Measurements from ENCODE around the gene CASS4. TPM values are rescaled to one million over a fixed set of nuclear protein-coding genes. Genes with fewer than 3 reads are reported as not detected.

The CASS4 gene
- total and polyA plus RNA-seq, 9 of the 15 experiments (the other 6 are each of a cell fraction or from before 2014, with no cell fraction given): 8.1 to 53.8 (median 26.7) TPM

- TF ChIP-seq RREB1 (CRISPR knock-in tag; IDR thresholded peaks at IDR 0.05): no peak
- no peak for TF ChIP-seq PHB (CRISPR knock-in tag; IDR thresholded peaks at IDR 0.05)
- no peak for TF ChIP-seq RBM39 (optimal IDR thresholded peaks at IDR 0.05; ENCODE audit: low read depth, low read length)
- TF ChIP-seq U2AF1 (optimal IDR thresholded peaks at IDR 0.05; ENCODE audit: low read depth, low read length): no peak
- TF ChIP-seq RBFOX2 (IDR thresholded peaks at IDR 0.05; ENCODE audit: low read depth, low read length): no peak
- no peak for TF ChIP-seq ZNF3 (CRISPR knock-in tag; IDR thresholded peaks at IDR 0.05)
- TF ChIP-seq MCM7 (IDR thresholded peaks at IDR 0.05): no peak
- no peak for TF ChIP-seq HMGN3 (IDR thresholded peaks at IDR 0.05; ENCODE audit: borderline replicate concordance, extremely low read depth, insufficient read length, low read depth, low read length)
- TF ChIP-seq SMARCA4 (IDR thresholded peaks at IDR 0.05): 0 out of 2 replicates have a peak, but pooled peaks have one; percentile 7
- TF ChIP-seq KLF6 (CRISPR knock-in tag; IDR thresholded peaks at IDR 0.05; ENCODE audit: borderline replicate concordance): no peak
- no peak for TF ChIP-seq RFX5 (IDR thresholded peaks at IDR 0.05; ENCODE audit: low read depth, low read length)
- no peak for TF ChIP-seq ZNF224 (CRISPR knock-in tag; IDR thresholded peaks at IDR 0.05)
- TF ChIP-seq RNF219 (CRISPR knock-in tag; IDR thresholded peaks at IDR 0.05): no peak
- no peak for TF ChIP-seq BRCA1 (IDR thresholded peaks at IDR 0.05)
- no peak for TF ChIP-seq BRCA1 (CRISPR knock-in tag; IDR thresholded peaks at IDR 0.05)
- TF ChIP-seq, protein P1, sequence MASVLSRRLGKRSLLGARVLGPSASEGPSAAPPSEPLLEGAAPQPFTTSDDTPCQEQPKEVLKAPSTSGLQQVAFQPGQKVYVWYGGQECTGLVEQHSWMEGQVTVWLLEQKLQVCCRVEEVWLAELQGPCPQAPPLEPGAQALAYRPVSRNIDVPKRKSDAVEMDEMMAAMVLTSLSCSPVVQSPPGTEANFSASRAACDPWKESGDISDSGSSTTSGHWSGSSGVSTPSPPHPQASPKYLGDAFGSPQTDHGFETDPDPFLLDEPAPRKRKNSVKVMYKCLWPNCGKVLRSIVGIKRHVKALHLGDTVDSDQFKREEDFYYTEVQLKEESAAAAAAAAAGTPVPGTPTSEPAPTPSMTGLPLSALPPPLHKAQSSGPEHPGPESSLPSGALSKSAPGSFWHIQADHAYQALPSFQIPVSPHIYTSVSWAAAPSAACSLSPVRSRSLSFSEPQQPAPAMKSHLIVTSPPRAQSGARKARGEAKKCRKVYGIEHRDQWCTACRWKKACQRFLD (CRISPR knock-in tag; IDR thresholded peaks at IDR 0.05): no peak
- TF ChIP-seq NR1H2 (CRISPR knock-in tag; IDR thresholded peaks at IDR 0.05): no peak
- TF ChIP-seq, protein P2, sequence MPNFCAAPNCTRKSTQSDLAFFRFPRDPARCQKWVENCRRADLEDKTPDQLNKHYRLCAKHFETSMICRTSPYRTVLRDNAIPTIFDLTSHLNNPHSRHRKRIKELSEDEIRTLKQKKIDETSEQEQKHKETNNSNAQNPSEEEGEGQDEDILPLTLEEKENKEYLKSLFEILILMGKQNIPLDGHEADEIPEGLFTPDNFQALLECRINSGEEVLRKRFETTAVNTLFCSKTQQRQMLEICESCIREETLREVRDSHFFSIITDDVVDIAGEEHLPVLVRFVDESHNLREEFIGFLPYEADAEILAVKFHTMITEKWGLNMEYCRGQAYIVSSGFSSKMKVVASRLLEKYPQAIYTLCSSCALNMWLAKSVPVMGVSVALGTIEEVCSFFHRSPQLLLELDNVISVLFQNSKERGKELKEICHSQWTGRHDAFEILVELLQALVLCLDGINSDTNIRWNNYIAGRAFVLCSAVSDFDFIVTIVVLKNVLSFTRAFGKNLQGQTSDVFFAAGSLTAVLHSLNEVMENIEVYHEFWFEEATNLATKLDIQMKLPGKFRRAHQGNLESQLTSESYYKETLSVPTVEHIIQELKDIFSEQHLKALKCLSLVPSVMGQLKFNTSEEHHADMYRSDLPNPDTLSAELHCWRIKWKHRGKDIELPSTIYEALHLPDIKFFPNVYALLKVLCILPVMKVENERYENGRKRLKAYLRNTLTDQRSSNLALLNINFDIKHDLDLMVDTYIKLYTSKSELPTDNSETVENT (CRISPR knock-in tag; IDR thresholded peaks at IDR 0.05): no peak
- no peak for TF ChIP-seq ZNF253 (CRISPR knock-in tag; conservative IDR thresholded peaks at IDR 0.05)
These were observed 5.9 kb downstream of the CASS4 start (continued) for GRCh38 chr20:56417911-56418310.
